Hippocampal formation (tissue), 2 donors: Measurements from ENCODE around the gene TMEM132D.

Experiments
- DNase-seq, 2 donors: peaks; one replicate each; lab custom pipeline; 2025; lab: John Stamatoyannopoulos, UW

TMEM132D gene

DNA sequence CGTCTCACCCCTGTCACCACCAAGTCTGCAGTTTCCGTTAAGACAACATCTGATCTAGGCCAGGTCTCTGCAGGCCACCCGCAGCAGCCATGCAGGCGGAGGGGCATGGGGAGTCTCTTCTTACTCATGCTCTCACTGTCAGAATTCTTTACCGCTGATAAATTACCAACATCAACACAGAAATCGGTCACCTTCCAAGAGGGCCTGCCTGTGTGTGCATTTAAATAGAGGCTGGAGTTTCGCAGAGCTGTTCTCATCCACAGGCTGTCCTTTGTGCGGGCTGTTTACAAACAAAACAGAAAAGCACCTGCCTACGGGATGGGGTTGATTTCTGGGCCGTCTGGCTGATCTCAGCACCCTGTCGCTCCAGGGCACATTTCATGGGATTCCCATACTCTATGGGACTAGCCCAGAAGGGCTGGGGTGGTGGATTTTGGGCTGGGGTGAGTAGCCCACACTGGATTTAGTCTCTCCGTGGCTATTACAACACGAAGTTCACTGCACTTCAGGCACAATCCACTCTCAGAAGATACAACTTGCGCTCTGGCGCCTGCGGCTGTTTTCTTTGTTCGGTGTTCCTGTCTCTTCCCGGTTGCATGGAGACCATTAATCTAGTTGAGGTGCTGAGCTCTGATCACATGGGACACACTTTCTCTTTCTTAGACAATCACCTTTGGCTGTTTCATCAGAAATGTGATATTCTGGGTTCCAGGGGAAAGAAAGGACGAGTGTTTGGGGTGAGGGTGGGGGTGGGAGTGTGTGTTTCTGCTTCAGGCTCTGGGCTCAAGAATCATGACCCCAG is 719.5 kb downstream of the TMEM132D start:
- no peak for DNase-seq

- DNase-seq: no peak
Measured at GRCh38 chr12:129179941-129180553, 723.8 kb downstream of the TMEM132D start.

DNA sequence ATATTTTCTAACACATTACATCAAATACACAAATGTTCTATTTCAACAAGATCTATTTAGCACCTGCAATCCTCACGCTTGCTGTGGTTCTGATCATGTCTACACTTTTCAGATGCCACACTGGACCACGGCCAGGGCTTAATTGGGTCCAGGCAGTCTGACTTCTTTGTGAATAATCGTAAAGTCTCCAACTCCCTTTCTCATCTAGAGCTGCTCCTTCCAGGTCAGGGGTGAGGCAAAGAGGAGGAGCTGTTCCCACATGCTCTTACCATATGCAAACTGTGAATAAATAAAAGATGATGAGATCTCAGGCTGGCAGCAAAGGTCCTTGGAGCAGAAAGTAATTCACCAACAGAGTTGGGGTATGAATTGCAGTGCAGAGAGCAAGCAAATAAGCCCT is 733.9 kb downstream of the TMEM132D start:
- no peak for DNase-seq

DNA sequence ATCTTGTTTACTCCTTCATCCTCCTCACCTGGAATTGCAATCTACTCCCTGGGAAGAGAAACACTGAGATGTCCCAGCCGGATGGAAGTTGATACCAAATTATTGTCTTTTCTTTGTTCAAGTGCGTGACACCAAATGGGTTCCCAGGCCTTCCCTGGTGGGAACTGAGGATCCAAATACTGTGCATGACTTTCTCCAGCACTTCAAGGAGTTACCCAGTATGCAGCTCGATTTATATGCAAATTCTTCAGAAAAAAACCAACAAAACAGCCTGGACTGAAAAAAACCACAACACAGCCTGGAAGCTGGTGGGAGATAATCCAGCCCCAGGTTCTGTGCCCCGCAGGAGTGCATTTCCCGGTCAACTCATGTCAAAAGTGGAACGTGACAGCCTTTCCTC is 740.0 kb downstream of the TMEM132D start:
- no peak for DNase-seq

- DNase-seq: no peak
Measured at GRCh38 chr12:129163461-129163860, 740.4 kb downstream of the TMEM132D start.

GRCh38 chr12:129162805-129163204 is 741.0 kb downstream of the TMEM132D start:
- DNase-seq: no peak

- no peak for DNase-seq
Measured at GRCh38 chr12:129161511-129161910, 742.3 kb downstream of the TMEM132D start.

GRCh38 chr12:129160282-129160681 is 743.5 kb downstream of the TMEM132D start:
- no peak for DNase-seq

GRCh38 chr12:129152351-129153104 is 751.3 kb downstream of the TMEM132D start:
- no peak for DNase-seq

GRCh38 chr12:129150721-129151120 is 753.1 kb downstream of the TMEM132D start:
- DNase-seq: no peak

GRCh38 chr12:129145381-129145780 is 758.4 kb downstream of the TMEM132D start:
- DNase-seq: peak; percentile 6 to 8

GRCh38 chr12:129138776-129139175 is 765.0 kb downstream of the TMEM132D start:
- no peak for DNase-seq

DNA sequence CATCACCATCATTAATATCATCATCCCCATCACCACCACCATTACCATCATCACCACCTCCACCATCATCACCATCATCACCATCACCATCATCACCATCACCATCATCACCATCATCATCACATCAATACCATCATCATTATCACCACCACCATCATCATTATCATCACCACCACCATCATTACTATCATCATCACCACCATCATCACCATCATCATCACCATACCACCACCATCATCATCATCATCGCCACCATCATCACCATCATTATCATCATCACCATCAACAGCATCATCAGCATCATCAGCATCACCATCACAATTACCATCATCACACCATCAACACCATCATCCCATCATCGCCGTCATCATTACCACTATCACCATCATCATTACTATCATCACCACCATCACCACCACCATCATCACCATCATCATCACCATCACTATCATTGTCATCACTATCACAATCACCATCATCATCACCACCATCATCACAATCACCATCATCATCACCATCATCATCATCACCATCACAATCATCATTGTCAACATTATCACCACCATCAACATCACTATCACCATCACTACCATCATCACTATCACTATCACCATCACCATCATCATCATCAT is 767.0 kb downstream of the TMEM132D start:
- DNase-seq: no peak

DNA sequence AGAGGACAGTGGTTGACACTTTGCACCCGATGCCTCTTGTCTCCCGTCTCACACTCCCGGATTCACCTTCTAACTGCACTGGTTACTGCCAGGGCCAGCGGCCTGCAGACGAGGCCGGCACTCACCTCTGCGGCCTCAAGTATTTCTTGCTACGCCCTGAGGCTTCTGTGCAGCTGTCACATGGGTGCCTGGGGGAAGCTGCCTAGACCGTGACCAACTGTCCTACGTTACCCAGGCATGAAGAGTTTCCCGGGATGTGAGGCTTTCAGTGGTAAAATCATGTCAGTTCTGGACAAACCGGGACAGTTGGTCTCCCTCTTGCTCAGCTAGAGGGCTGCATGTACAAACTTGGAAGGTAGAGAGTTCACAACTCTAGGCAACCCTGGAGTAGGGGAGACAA is 776.1 kb downstream of the TMEM132D start:
- no peak for DNase-seq

DNA sequence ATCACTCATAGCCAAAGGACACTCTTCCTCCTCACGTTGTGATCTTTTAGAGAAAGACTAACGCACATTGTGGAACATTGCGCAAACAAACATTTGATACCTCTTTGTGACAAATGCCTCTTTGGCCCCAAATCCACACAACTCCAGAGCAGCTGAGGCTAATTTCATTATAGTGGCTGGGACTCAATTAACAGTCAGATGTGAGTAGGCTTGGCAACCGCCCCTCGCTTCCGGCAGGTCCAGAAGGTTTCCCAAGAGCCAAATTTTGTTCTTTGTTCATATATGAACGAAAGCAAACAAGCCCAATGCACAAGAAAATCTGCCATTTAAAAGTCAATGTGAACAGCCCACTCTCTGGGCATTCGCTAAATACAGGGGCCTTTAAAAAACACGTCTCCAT is 776.6 kb downstream of the TMEM132D start:
- no peak for DNase-seq

GRCh38 chr12:129119537-129119936 is 784.3 kb downstream of the TMEM132D start:
- DNase-seq: no peak

DNA sequence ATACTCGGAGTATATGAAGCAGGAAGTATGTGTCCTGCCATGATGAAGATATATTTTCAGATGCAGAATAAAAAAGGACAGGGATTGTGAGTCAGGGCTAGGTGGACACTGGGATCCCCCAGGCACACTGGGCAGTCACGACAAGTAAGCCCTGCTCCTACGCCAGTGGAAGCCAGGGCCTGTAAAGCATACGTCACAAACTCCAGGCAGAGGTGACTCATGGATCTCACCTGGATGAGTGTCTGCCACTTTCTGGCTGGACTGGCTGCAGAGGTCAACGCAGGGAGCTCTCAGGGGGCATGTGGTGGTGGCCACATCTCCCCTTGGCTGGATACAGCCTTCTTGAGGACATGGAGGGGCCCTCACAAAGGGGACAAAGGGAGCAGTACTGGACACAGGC is 788.3 kb downstream of the TMEM132D start:
- no peak for DNase-seq

DNA sequence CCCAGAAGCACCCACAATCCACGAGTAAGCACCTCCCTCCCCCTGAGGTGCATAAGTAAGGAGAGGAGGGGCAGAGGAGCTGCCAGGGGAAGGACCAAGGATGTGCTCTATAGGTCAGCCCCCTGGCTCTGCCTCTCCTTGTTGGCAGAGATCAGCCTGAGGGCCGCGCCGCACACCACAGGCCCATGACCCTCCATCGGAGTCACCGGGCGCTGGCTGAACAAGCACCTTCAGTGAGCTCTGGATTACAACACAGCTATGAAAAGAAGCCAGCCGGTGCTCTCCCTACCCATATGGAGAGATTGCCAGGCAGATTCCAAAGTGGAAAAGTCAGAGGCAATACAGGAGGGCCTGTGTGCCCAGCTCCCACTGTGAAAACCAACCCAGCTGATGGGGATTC is 793.2 kb downstream of the TMEM132D start:
- DNase-seq: no peak

DNA sequence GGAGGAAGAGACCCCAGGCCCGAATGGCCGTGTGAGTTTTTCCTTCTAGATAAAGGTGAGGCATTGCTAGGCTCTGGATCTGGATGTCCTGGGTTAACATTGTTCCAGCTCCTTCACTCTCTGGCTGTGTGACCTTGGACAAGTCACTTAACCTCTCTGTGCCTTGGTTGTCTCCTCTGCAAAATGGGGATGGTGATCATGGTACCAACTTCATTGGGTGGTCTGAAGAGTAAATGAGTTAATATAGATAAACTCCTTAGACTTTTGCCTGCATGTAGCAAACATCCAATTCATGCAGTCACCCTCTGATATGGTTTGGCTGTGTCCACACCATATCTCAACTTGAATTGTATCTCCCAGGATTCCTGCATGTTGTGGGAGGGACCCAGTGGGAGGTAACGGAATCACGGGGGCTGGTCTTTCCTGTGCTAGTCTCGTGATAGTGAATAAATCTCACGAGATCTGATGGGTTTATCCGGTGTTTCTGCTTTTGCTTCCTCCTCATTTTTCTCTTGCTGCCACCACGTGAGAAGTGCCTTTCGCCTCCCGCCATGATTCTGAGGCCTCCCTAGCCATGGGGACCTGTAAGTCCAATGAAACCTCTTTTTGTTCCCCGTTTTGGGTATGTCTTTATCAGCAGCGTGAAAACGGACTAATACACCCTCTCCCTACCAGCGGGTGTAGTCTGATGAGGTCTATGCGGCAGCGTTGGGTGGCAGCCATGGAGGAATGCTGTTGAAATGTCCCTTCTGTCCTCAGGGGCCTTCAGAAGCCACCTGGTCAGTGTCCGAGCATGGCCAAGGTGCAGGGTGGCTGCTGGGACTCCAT is 794.4 kb downstream of the TMEM132D start:
- no peak for DNase-seq

GRCh38 chr12:129106772-129107171 is 797.1 kb downstream of the TMEM132D start:
- DNase-seq: no peak

DNA sequence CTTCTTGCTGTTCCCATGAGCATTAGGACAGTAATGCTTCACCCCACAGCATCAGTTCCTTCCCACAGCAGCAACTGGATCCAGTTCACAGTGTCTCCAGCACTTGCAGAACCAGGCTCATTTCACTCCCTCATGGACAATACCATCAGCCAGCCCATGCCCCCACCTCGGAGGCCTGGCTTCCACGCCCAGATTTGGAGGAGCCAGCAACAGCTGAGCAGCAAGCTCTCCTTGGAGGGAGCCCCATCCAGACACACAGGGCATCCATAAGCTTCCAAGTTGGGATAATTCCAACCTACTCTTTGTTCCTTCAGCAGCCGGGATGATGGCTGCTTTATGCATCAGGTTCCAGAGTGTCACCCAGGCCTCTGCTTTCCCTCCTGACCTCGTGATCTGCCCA is 800.6 kb downstream of the TMEM132D start:
- DNase-seq: no peak

- DNase-seq: no peak
Measured at GRCh38 chr12:129102233-129102632, 801.6 kb downstream of the TMEM132D start.
